GM18519 (cell line): Measurements from ENCODE around the gene ZBED2.
"Not testable (repeated sequence)": the region's sequence is repeated elsewhere in the genome, so short reads cannot be mapped to it uniquely, and the experiment has no call there.

Source experiments
- ATAC-seq: cut with Tn5 transposase; IDR thresholded peaks from one replicate; pipeline ENCODE4 v1.9.1; 2021; ENCODE audit warnings: mild to moderate bottlenecking, moderate library complexity; ENCODE audit not compliant: unreplicated experiment, low FRiP score

ZBED2 gene

GRCh38 chr3:111577798-111578685 lies 17.1 kb downstream of the ZBED2 start:
- ATAC-seq = peak; percentile 95

GRCh38 chr3:111577113-111577512 lies 18.0 kb downstream of the ZBED2 start:
- ATAC-seq = no peak

- no peak for ATAC-seq
These were observed 23.2 kb downstream of the ZBED2 start for GRCh38 chr3:111571907-111572460.

- no peak for ATAC-seq
These were observed 23.9 kb downstream of the ZBED2 start for GRCh38 chr3:111571282-111571681.

- no peak for ATAC-seq
These were observed 24.6 kb downstream of the ZBED2 start for GRCh38 chr3:111570404-111571030.

- ATAC-seq = no peak
These were observed 26.2 kb downstream of the ZBED2 start for GRCh38 chr3:111568911-111569310.

GRCh38 chr3:111568355-111568754 lies 26.8 kb downstream of the ZBED2 start:
- ATAC-seq = no peak

- no peak for ATAC-seq
These were observed 28.3 kb downstream of the ZBED2 start for GRCh38 chr3:111566844-111567243.

GRCh38 chr3:111561902-111562301 lies 33.2 kb downstream of the ZBED2 start:
- not testable (repeated sequence) for ATAC-seq

- ATAC-seq = no peak
These were observed 46.4 kb downstream of the ZBED2 start for GRCh38 chr3:111548756-111549155.

- ATAC-seq = peak; percentile 64
These were observed 47.1 kb downstream of the ZBED2 start for GRCh38 chr3:111548092-111548491.

- peak; percentile 73 for ATAC-seq
These were observed 47.5 kb downstream of the ZBED2 start for GRCh38 chr3:111547631-111548030.

- ATAC-seq = no peak
These were observed 49.8 kb downstream of the ZBED2 start for GRCh38 chr3:111545349-111545748.
